GM23338 (cell line): ENCODE data around the gene C16orf90. TPM values are rescaled to one million over a fixed set of nuclear protein-coding genes. Genes with fewer than 3 reads are reported as not detected.

ENCODE experiments used
- ATAC-seq: fragments of 200-7000 bp; cut with Tn5 transposase; 3 replicates; pipeline ENCODE4 v1.9.1; 2020
- DNase-seq: peaks from one replicate; pipeline ENCODE4 v3.0.0-alpha.2; 2015; ENCODE audit warnings: low spot score
- H2AFZ ChIP-seq: fragments of 200-600 bp; sonication (generic); 2 replicates; pipeline ENCODE4 v1.8.0; 2016; ENCODE audit warnings: antibody characterized with exemption, mild to moderate bottlenecking, moderate library complexity
- H3F3A ChIP-seq: fragments of 200-600 bp; sonication (generic); replicated peaks from 2 replicates; pipeline ENCODE4 v1.8.0; 2017; ENCODE audit warnings: antibody characterized with exemption, mixed run types, low read depth
- H3K27ac ChIP-seq: fragments of 200-600 bp; sonication (generic); 2 replicates; pipeline ENCODE4 v1.6.1; 2016; ENCODE audit warnings: low read depth
- H3K27me3 ChIP-seq: fragments of 200-600 bp; sonication (generic); 2 replicates; pipeline ENCODE4 v1.8.0; 2016; ENCODE audit warnings: mild to moderate bottlenecking, mixed run types, moderate library complexity; ENCODE audit not compliant: insufficient read depth
- H3K36me3 ChIP-seq: fragments of 200-600 bp; sonication (generic); 2 replicates; pipeline ENCODE4 v1.8.0; 2016; ENCODE audit warnings: mild to moderate bottlenecking; ENCODE audit not compliant: insufficient read depth
- H3K4me1 ChIP-seq: fragments of 200-600 bp; sonication (generic); 2 replicates; pipeline ENCODE4 v1.8.0; 2016; ENCODE audit warnings: mild to moderate bottlenecking, moderate library complexity; ENCODE audit not compliant: insufficient read depth
- H3K4me2 ChIP-seq: fragments of 200-600 bp; sonication (generic); 2 replicates; pipeline ENCODE4 v1.7.1; 2017; ENCODE audit warnings: mixed run types
- H3K4me3 ChIP-seq: fragments of 200-600 bp; sonication (generic); 2 replicates; pipeline ENCODE4 v1.6.1; 2016; ENCODE audit warnings: mixed run types
- H3K79me2 ChIP-seq: fragments of 200-600 bp; sonication (generic); replicated peaks from 2 replicates; pipeline ENCODE4 v1.8.0; 2017; ENCODE audit warnings: mild to moderate bottlenecking; ENCODE audit not compliant: insufficient read depth
- H3K9me2 ChIP-seq: fragments of 200-600 bp; sonication (generic); 2 replicates; pipeline ENCODE4 v1.8.0; 2017; ENCODE audit not compliant: insufficient read depth
- H4K20me1 ChIP-seq: fragments of 200-600 bp; sonication (generic); replicated peaks from 2 replicates; pipeline ENCODE4 v1.8.0; 2017; ENCODE audit warnings: mild to moderate bottlenecking; ENCODE audit not compliant: insufficient read depth
- H3K27ac Mint-ChIP-seq: 2 replicates; pipeline ENCODE4 v1.8.0; 2020; ENCODE audit warnings: inconsistent platforms, mild to moderate bottlenecking, moderate library complexity, mixed read lengths
- H3K27me3 Mint-ChIP-seq: 3 replicates; pipeline ENCODE4 v1.8.0; 2022; ENCODE audit warnings: low read depth, mild to moderate bottlenecking, moderate library complexity, mixed read lengths, inconsistent platforms; ENCODE audit not compliant: insufficient read depth, poor library complexity
- H3K36me3 Mint-ChIP-seq: 3 replicates; pipeline ENCODE4 v1.8.0; 2021; ENCODE audit warnings: low read depth, mild to moderate bottlenecking, inconsistent platforms, moderate library complexity, mixed read lengths
- H3K4me1 Mint-ChIP-seq: 3 replicates; pipeline ENCODE4 v1.8.0; 2020; ENCODE audit warnings: mild to moderate bottlenecking, inconsistent platforms, mixed read lengths
- H3K4me3 Mint-ChIP-seq: 3 replicates; pipeline ENCODE4 v1.8.0; 2021; ENCODE audit warnings: moderate library complexity, mild to moderate bottlenecking, inconsistent platforms, mixed read lengths
- H3K9me3 Mint-ChIP-seq: 3 replicates; pipeline ENCODE4 v1.8.0; 2020; ENCODE audit warnings: moderate library complexity, mild to moderate bottlenecking, inconsistent platforms, mixed read lengths
- CTCF ChIP-seq, 2 experiments: fragments of 200-600 bp in 1 of 2; sonication (generic) in 1 of 2; conservative IDR thresholded peaks; 2 replicates each; pipeline versions ENCODE4 v1.5.1 to v1.6.1; 2016 to 2017; ENCODE audit warnings: antibody characterized with exemption in 2 of 2, low read depth in 2 of 2, mild to moderate bottlenecking in 2 of 2, moderate library complexity in 1 of 2
- EZH2 ChIP-seq: fragments of 200-600 bp; sonication (generic); IDR thresholded peaks from one replicate; pipeline ENCODE4 v1.8.0; 2017; ENCODE audit warnings: antibody characterized with exemption, mild to moderate bottlenecking, low read depth; ENCODE audit not compliant: unreplicated experiment
- EZH2phosphoT487 ChIP-seq: fragments of 200-600 bp; sonication (generic); IDR thresholded peaks from one replicate; pipeline ENCODE4 v1.8.1; 2018; ENCODE audit warnings: antibody characterized with exemption; ENCODE audit not compliant: unreplicated experiment
- JUNB ChIP-seq: IDR thresholded peaks from one replicate; pipeline ENCODE4 v1.6.1; 2016; ENCODE audit warnings: antibody characterized with exemption; ENCODE audit not compliant: unreplicated experiment
- NANOG ChIP-seq: IDR thresholded peaks from 2 replicates; pipeline ENCODE4 v1.6.1; 2016; ENCODE audit warnings: antibody characterized with exemption, borderline replicate concordance
- POLR2AphosphoS5 ChIP-seq: IDR thresholded peaks from 2 replicates; pipeline ENCODE4 v1.6.1; 2016; ENCODE audit warnings: antibody characterized with exemption, low read depth
- STAT1 ChIP-seq: IDR thresholded peaks from one replicate; pipeline ENCODE4 v1.6.1; 2016; ENCODE audit warnings: antibody characterized with exemption; ENCODE audit not compliant: unreplicated experiment
- ZNF114 ChIP-seq: fragments of 250-450 bp; sonication (Bioruptor Pico); IDR thresholded peaks from 2 replicates; pipeline ENCODE4 v1.5.0; 2020; ENCODE audit warnings: mild to moderate bottlenecking, moderate library complexity
- ZNF331 ChIP-seq: fragments of 250-450 bp; sonication (Bioruptor Pico); IDR thresholded peaks from 2 replicates; pipeline ENCODE4 v1.5.0; 2020; ENCODE audit warnings: low read depth, mild to moderate bottlenecking, moderate library complexity
- ZNF462 ChIP-seq: fragments of 250-450 bp; sonication (Bioruptor Pico); IDR thresholded peaks from 2 replicates; pipeline ENCODE4 v1.5.0; 2020; ENCODE audit warnings: mild to moderate bottlenecking, moderate library complexity
- polyA plus RNA-seq: library from polyadenylated mRNA; unstranded; fragments of >200 nt; fragmentation: Nextera tagmentation; extraction: Ambion mirVana; gene quantifications from 2 replicates; pipeline ENCODE4 v1.2.1, GENCODE V29; 2016
- total RNA-seq: library from RNA; depleted of rRNA; stranded (reverse); fragments of >200 nt; shearing (Covaris generic); gene quantifications from 2 replicates; pipeline ENCODE4 v1.2.3, GENCODE V29; 2014
- TF ChIP-seq, protein P1 (sequence below): IDR thresholded peaks from one replicate; pipeline ENCODE4 v1.6.1; 2018; ENCODE audit warnings: antibody characterized with exemption; ENCODE audit not compliant: unreplicated experiment
- TF ChIP-seq, protein P2 (sequence below): IDR thresholded peaks from 2 replicates; pipeline ENCODE4 v1.6.1; 2016; ENCODE audit warnings: antibody characterized with exemption

C16orf90 gene
- total and polyA plus RNA-seq, 2 experiments from 2014 or later: not detected

- no peak for TF ChIP-seq ZNF462 (CRISPR knock-in tag)
Observed at GRCh38 chr16:3454631-3455147, 40.6 kb downstream of the C16orf90 start (continued).

DNA sequence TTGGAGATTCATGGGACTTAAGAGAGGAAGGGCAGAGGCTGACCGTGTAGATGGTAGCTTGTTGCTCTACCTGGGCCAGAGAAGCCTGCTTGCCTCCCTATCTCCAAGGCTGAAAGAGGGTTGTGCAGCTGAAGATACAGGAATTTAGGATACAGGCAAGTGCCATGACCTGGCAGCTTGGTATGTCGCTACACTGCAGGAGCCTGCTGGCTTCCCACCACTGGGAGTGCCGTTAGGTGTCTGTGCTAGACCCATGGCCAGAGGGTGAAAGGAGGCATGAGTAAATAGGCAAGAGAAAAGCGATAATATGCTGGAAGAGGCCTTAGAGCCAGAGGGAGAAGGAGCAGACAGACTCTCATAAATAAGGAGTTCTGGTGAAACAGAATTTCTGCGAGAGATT is 41.2 kb downstream of the C16orf90 start:
- Histone ChIP-seq H3F3A (peaks cover 11% of the 10 kb centered on the region), H2AFZ (no peak overlapping the region), H3K27ac (no peak overlapping the region), H3K4me2 (no peak overlapping the region), H3K27me3 (no peaks in the 10 kb centered on the region), H3K4me1 (peaks cover 8% of the 10 kb centered on the region), H4K20me1 (peaks cover 3% of the 10 kb centered on the region; the same call in 1 of the 2 replicates), H3K79me2 (peaks cover 6% of the 10 kb centered on the region), H3K36me3 (no peaks in the 10 kb centered on the region), H3K4me3 (no peak overlapping the region), H3K9me2 (no peaks in the 10 kb centered on the region)
- peaks cover 20% of the 10 kb centered on the region for H3K36me3 Mint-ChIP-seq
- no peak overlapping the region for H3K4me3 Mint-ChIP-seq
- H3K4me1 Mint-ChIP-seq: peaks cover 5% of the 10 kb centered on the region
- H3K27me3 Mint-ChIP-seq: peaks cover 14% of the 10 kb centered on the region
- ATAC-seq (peak; percentile 5; the same call in 2 of the 3 replicates), DNase-seq (peak; percentile 55)
- peaks cover 4% of the 10 kb centered on the region; the same call in 2 of the 3 replicates for H3K9me3 Mint-ChIP-seq
- H3K27ac Mint-ChIP-seq: no peak overlapping the region
- TF ChIP-seq, protein P1, sequence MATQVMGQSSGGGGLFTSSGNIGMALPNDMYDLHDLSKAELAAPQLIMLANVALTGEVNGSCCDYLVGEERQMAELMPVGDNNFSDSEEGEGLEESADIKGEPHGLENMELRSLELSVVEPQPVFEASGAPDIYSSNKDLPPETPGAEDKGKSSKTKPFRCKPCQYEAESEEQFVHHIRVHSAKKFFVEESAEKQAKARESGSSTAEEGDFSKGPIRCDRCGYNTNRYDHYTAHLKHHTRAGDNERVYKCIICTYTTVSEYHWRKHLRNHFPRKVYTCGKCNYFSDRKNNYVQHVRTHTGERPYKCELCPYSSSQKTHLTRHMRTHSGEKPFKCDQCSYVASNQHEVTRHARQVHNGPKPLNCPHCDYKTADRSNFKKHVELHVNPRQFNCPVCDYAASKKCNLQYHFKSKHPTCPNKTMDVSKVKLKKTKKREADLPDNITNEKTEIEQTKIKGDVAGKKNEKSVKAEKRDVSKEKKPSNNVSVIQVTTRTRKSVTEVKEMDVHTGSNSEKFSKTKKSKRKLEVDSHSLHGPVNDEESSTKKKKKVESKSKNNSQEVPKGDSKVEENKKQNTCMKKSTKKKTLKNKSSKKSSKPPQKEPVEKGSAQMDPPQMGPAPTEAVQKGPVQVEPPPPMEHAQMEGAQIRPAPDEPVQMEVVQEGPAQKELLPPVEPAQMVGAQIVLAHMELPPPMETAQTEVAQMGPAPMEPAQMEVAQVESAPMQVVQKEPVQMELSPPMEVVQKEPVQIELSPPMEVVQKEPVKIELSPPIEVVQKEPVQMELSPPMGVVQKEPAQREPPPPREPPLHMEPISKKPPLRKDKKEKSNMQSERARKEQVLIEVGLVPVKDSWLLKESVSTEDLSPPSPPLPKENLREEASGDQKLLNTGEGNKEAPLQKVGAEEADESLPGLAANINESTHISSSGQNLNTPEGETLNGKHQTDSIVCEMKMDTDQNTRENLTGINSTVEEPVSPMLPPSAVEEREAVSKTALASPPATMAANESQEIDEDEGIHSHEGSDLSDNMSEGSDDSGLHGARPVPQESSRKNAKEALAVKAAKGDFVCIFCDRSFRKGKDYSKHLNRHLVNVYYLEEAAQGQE: no peak
- TF ChIP-seq POLR2AphosphoS5 (no peak), CTCF (conservative IDR thresholded peaks at IDR 0.05; ENCODE audit: low read depth in 2 of 2) (no peak), STAT1 (no peak), NANOG (no peak), ZNF114 (CRISPR knock-in tag) (no peak), EZH2phosphoT487 (no peak), EZH2 (no peak), JUNB (no peak), ZNF331 (CRISPR knock-in tag) (no peak)
- TF ChIP-seq, protein P2, sequence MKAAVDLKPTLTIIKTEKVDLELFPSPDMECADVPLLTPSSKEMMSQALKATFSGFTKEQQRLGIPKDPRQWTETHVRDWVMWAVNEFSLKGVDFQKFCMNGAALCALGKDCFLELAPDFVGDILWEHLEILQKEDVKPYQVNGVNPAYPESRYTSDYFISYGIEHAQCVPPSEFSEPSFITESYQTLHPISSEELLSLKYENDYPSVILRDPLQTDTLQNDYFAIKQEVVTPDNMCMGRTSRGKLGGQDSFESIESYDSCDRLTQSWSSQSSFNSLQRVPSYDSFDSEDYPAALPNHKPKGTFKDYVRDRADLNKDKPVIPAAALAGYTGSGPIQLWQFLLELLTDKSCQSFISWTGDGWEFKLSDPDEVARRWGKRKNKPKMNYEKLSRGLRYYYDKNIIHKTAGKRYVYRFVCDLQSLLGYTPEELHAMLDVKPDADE: no peak
